Urinary bladder (tissue), 4 donors: ENCODE results near the gene MYH10. TPM values are rescaled to one million over a fixed set of nuclear protein-coding genes. Genes with fewer than 3 reads are reported as not detected.

Experiments
- DNase-seq: peaks from one replicate; pipeline ENCODE4 v3.0.0-alpha.2; 2015; ENCODE audit errors: extremely low spot score
- H3K27ac ChIP-seq: one replicate; pipeline ENCODE4 v1.5.1; 2013; ENCODE audit warnings: low read depth, mild to moderate bottlenecking, moderate library complexity
- H3K36me3 ChIP-seq: one replicate; pipeline ENCODE4 v1.6.1; 2013; ENCODE audit warnings: mild to moderate bottlenecking, moderate library complexity; ENCODE audit not compliant: insufficient read depth
- H3K4me1 ChIP-seq: one replicate; pipeline ENCODE4 v1.6.1; 2013; ENCODE audit warnings: mild to moderate bottlenecking, moderate library complexity; ENCODE audit not compliant: insufficient read depth
- H3K4me3 ChIP-seq: one replicate; pipeline ENCODE4 v1.5.1; 2013; ENCODE audit warnings: low read depth, low read length
- WGBS: extraction: QIAGEN DNeasy Blood & Tissue Kit; methylation state at CpG from one replicate; pipeline ENCODE4 v1.1.7; 2013; 5-methylcytosine and 5-hydroxymethylcytosine counted together
- polyA plus RNA-seq: library from polyadenylated mRNA; stranded (reverse); fragments of 200-250 nt; gene quantifications from one replicate; pipeline ENCODE4 v1.2.3, GENCODE V29; 2013
- total RNA-seq: library from RNA; depleted of rRNA; stranded (reverse); fragments of >200 nt; gene quantifications from one replicate; pipeline ENCODE4 v1.2.3, GENCODE V29; 2014
- donor health status: healthy with polysubstance abuse.
- donor health status: healthy.

The MYH10 gene
- total and polyA plus RNA-seq, 2 donors: 21.5 to 152 TPM

DNA sequence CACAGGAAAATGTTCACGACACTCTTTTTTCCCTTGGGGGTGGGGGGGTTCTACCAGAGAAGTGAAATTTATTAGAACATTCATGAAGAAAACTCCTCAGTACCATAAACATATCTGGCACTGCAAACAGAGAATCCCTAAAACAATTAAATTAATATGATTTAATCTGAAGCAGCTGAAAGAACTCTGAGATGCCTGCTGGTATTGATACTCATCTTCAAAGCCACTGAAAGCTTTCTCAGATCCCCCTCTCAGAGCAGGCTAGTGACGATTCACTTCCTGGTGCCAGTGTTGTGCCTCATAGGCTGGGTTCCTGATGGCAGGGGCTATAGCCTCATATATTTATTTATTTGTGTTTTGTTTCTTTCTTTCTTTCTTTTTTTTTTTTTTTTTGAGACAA is 52.7 kb downstream of the MYH10 start:
- H3K36me3 ChIP-seq: no peaks in the 10 kb centered on the region
- no peak overlapping the region for H3K4me3 ChIP-seq
- DNase-seq: no peak
- H3K4me1 ChIP-seq: no peaks in the 10 kb centered on the region
- no peak overlapping the region for H3K27ac ChIP-seq
- WGBS: 73% methylated on average over 2 of the region's 2 CpGs

DNA sequence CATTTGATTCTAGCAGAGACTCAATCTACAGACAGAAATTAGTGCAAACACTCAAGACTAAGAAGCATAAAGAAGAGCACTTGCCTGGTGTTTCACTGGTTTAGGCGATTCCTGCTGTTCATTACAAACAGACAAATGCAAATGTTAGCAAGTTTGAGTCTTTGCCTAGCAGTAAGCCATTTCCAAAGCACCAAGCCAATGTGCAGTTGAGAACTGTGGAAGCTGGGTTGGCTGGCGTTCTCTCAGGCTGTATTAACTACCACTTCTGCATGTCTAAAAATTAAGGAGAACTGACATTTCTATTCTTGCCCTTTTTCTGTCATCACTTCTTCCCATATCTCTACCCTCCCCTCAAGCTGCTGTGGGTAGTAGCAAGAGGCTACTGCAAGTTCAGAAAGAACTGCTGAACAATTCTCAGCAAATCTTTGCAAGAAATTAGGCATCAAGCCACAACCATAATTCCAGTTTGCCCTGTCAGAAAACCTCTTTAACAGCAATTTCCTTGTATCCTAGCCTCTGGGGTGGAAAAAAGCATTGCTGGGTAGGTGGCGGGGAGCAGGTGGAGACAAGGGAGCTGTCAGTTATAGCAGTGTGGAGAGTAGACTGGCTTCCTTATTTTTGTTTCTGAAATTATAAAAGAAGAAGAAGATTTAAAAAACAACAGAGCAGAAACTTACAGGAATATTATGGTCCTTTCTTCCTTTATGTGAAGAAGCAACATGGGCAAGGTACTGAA is 53.8 kb downstream of the MYH10 start:
- no peaks in the 10 kb centered on the region for H3K4me1 ChIP-seq
- DNase-seq: no peak
- no peak overlapping the region for H3K4me3 ChIP-seq
- no peak overlapping the region for H3K27ac ChIP-seq
- 95% methylated on average over 3 of the region's 3 CpGs for WGBS
- no peaks in the 10 kb centered on the region for H3K36me3 ChIP-seq

- Histone ChIP-seq H3K27ac (no peak overlapping the region), H3K36me3 (no peaks in the 10 kb centered on the region), H3K4me1 (no peaks in the 10 kb centered on the region), H3K4me3 (no peak overlapping the region)
- WGBS: 72% methylated on average over 9 of the region's 9 CpGs
- DNase-seq: no peak
These were observed 55.8 kb downstream of the MYH10 start for GRCh38 chr17:8574687-8575086.

GRCh38 chr17:8572764-8573163 is 57.8 kb downstream of the MYH10 start:
- whole genome bisulfite sequencing: 88% methylated on average over 1 of the region's 1 CpG
- no peak for DNase-seq
- H3K4me3 ChIP-seq: no peak overlapping the region
- H3K4me1 ChIP-seq: no peaks in the 10 kb centered on the region
- H3K36me3 ChIP-seq: no peaks in the 10 kb centered on the region
- no peak overlapping the region for H3K27ac ChIP-seq

DNA sequence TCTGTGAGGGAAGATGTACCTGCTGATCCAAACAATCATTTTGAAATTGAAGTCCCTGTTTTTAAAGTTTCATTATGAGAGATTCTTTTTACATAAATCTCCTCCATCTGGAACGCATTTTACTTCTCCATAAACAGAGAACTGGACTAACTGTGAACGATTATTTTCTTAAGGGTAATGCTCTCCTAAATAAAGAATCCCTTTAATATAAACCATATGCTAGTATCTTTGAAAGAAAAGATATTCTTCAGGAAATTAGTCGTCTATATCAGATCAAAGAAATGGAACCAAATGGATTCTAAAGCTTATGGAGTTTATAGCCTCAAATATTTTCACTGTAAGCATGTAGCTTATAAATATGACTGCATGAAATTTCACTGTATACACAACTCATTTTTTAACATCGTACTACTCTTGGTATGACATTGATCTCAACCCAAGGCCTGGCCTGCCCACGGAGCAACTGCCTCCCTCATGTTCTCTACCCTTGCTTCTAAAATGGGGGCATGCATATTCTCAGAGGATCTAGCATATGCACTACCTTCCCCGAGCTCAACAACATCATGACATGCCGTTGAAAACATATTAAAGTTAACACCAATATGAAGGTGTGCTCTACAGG is 66.4 kb downstream of the MYH10 start:
- DNase-seq: no peak
- no peak overlapping the region for H3K27ac ChIP-seq

GRCh38 chr17:8563024-8563776 is 67.3 kb downstream of the MYH10 start:
- Histone ChIP-seq H3K4me3 (no peak overlapping the region), H3K27ac (no peak overlapping the region), H3K4me1 (no peaks in the 10 kb centered on the region), H3K36me3 (no peaks in the 10 kb centered on the region)
- 37% methylated on average over 5 of the region's 5 CpGs for WGBS
- no peak for DNase-seq

More for the DNA sequence above, 66.4 kb downstream of the MYH10 start:
- Histone ChIP-seq H3K4me3 (no peak overlapping the region), H3K36me3 (no peaks in the 10 kb centered on the region), H3K4me1 (no peaks in the 10 kb centered on the region)
- 29% methylated on average over 7 of the region's 7 CpGs for WGBS

DNA sequence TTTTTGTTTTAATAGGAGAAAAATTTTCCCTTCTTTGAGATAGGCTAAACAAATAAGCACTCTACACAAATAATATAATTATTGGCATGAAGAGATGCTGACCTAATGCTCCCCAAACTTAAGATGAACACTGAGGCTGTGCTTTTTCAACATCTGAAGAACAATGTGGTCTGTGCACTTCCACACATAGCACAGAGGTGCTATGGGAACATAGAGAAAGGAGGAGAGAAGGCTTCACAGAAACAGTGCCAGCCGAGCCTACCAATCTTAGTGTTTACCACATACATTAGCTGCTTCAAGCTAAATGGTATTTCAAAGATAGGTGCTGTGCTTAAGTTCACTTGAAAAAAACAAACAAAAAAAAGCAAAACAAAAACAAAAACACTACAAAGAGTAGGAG is 72.4 kb downstream of the MYH10 start:
- Histone ChIP-seq H3K36me3 (no peaks in the 10 kb centered on the region), H3K4me3 (no peak overlapping the region), H3K4me1 (no peaks in the 10 kb centered on the region), H3K27ac (no peak overlapping the region)
- WGBS: 75% methylated on average over 1 of the region's 1 CpG
- no peak for DNase-seq

- no peak for DNase-seq
- no peaks in the 10 kb centered on the region for H3K36me3 ChIP-seq
- 61% methylated on average over 5 of the region's 5 CpGs for WGBS
- no peak overlapping the region for H3K4me3 ChIP-seq
- no peak overlapping the region for H3K27ac ChIP-seq
- H3K4me1 ChIP-seq: no peaks in the 10 kb centered on the region
These were observed 73.2 kb downstream of the MYH10 start for GRCh38 chr17:8557176-8557806.

DNA sequence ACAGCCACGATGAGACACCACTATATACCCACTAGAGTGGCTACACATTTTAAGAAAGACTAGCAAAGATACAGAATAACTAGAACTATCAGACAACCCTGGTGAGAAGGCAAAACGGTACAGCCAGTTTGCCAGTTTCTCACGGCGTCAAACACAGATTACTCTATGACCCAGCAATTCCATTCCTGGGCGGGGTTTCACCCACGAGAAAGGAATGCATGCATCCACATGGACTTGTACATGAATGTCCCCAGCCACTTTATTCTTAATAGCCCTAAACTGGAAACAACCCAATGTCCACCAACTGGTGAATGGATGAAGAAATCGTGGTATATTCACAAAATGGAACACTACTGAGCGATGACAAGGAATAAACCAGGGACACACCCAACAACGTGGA is 74.5 kb downstream of the MYH10 start:
- WGBS: 92% methylated on average over 9 of the region's 9 CpGs
- DNase-seq: no peak
- H3K36me3 ChIP-seq: no peaks in the 10 kb centered on the region
- no peak overlapping the region for H3K4me3 ChIP-seq
- no peak overlapping the region for H3K27ac ChIP-seq
- H3K4me1 ChIP-seq: no peaks in the 10 kb centered on the region

GRCh38 chr17:8555062-8555461 is 75.5 kb downstream of the MYH10 start:
- Histone ChIP-seq H3K4me1 (no peaks in the 10 kb centered on the region), H3K4me3 (no peak overlapping the region), H3K36me3 (no peaks in the 10 kb centered on the region), H3K27ac (no peak overlapping the region)
- no peak for DNase-seq
- 52% methylated on average over 1 of the region's 1 CpG for WGBS

DNA sequence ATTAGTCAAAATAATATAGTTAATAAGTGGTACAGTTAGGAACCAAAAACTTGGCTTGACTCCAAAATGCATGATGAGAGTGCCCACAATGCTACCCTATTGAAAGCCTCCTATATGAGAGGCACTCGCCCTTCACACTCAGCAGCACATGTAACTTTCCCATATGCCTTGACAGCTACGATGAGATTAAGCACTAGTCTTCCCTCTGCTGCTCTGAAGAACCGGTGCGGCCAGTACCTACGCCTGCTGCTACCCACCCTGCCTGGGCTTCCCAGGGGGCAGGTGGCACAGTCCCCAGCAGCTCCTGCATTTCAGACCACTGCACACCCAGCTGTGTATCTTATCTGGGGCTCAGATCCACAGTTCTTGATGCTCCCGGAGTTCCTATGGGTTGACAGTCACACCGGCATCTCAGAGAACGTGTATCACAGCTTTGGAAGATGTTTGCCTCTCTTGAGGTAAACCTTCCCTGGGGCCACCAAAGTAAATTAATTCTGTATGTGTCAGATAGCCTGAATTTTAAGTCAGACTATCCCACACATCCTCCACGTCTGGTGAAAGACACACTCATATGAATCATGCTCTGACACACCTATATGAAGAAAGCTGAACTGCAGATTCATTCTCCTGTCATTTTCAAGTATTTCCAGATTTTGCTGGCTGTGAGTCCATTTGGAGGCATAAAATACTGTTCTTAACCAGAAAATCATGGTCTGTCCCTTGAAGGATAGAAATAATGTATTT is 77.8 kb downstream of the MYH10 start:
- Histone ChIP-seq H3K4me3 (no peak overlapping the region), H3K4me1 (no peaks in the 10 kb centered on the region), H3K36me3 (no peaks in the 10 kb centered on the region), H3K27ac (no peak overlapping the region)
- WGBS: 95% methylated on average over 9 of the region's 9 CpGs
- no peak for DNase-seq

- no peaks in the 10 kb centered on the region for H3K4me1 ChIP-seq
- WGBS: 76% methylated on average over 8 of the region's 8 CpGs
- no peak overlapping the region for H3K4me3 ChIP-seq
- no peak for DNase-seq
- no peak overlapping the region for H3K27ac ChIP-seq
- H3K36me3 ChIP-seq: no peaks in the 10 kb centered on the region
These were observed 87.7 kb downstream of the MYH10 start for GRCh38 chr17:8542599-8543502.
